K562 (cell line): ENCODE data around the gene GCGR. TPM values are rescaled to one million over a fixed set of nuclear protein-coding genes. Genes with fewer than 3 reads are reported as not detected.

Source experiments
- ATAC-seq: fragments of 200-7000 bp; cut with Tn5 transposase; 3 replicates; pipeline ENCODE4 v1.9.1; 2020; ENCODE audit warnings: moderate library complexity
- BruUV-seq: library from RNA; stranded (reverse); fragments of 400-500 nt; replicated peaks from 2 replicates; lab custom pipeline; 2021; lab: Mats Ljungman, UMichigan
- CTCF ChIA-PET: fragments of 300-600 bp; formaldehyde crosslinking; extraction: SDS; loops from one replicate; lab custom pipeline; 2021; ENCODE audit warnings: low intra/inter-chr PET ratio; lab: Yijun Ruan, JAX
- POLR2A ChIA-PET: fragments of 300-600, 350-650 bp; sonication (Branson Sonifier 250); formaldehyde crosslinking; extraction: SDS; loops from one replicate; lab custom pipeline; 2021; ENCODE audit warnings: antibody characterized with exemption, inconsistent platforms; lab: Yijun Ruan, JAX
- DNase-seq, 4 experiments: peaks; one replicate each; pipeline versions ENCODE4 v3.0.0 to v3.0.0-alpha.2; 2011 to 2018; ENCODE audit warnings: low spot score in 3 of 4, mixed read lengths in 3 of 4; ENCODE audit errors: extremely low read depth in 1 of 4
- FAIRE-seq: peaks from 2 replicates; lab custom pipeline; 2011; peaks lifted over from hg19 to GRCh38; lab: Jason Lieb, UNC
- H2AFZ ChIP-seq: 2 replicates; pipeline ENCODE4 v1.6.0; 2011; ENCODE audit warnings: low read depth, low read length, control low read depth, inconsistent platforms
- H3K27ac ChIP-seq: fragments of 200-600 bp; 3 replicates; pipeline ENCODE4 v1.8.0; 2011; ENCODE audit warnings: low read depth, mild to moderate bottlenecking, control low read depth, inconsistent platforms, low read length, moderate library complexity, mixed read lengths; ENCODE audit errors: extremely low read depth
- H3K27me3 ChIP-seq, 2 experiments: fragments of 300-600 bp in 1 of 2; 2 replicates in 1 of 2; 3 replicates in 1 of 2; pipeline versions ENCODE4 v1.6.0 to v1.8.0; 2011; ENCODE audit warnings: inconsistent platforms in 2 of 2, low read length in 2 of 2, mild to moderate bottlenecking in 1 of 2, mixed read lengths in 1 of 2, moderate library complexity in 1 of 2; ENCODE audit not compliant: control insufficient read depth in 2 of 2, insufficient read depth in 2 of 2
- H3K36me3 ChIP-seq: fragments of 300-600 bp; 3 replicates; pipeline ENCODE4 v1.8.0; 2011; ENCODE audit warnings: mild to moderate bottlenecking, low read length, inconsistent platforms; ENCODE audit not compliant: control insufficient read depth, insufficient read depth
- H3K4me1 ChIP-seq, 2 experiments: fragments of 200-600 bp in 1 of 2; replicated peaks in 1 of 2; 2 replicates in 1 of 2; 3 replicates in 1 of 2; pipeline versions ENCODE4 v1.5.1 to v1.8.0; 2011; ENCODE audit warnings: inconsistent platforms in 2 of 2, low read length in 2 of 2, mild to moderate bottlenecking in 1 of 2, mixed read lengths in 1 of 2, moderate library complexity in 1 of 2; ENCODE audit not compliant: control insufficient read depth in 2 of 2, insufficient read depth in 2 of 2
- H3K4me2 ChIP-seq: 2 replicates; pipeline ENCODE4 v1.6.1; 2011; ENCODE audit warnings: low read length, control low read depth, inconsistent platforms, mixed read lengths; ENCODE audit not compliant: insufficient read depth
- H3K4me3 ChIP-seq: fragments of 200-600 bp; sonication (generic), shearing (Covaris generic); 2 replicates; pipeline ENCODE4 v1.5.1; 2016; ENCODE audit warnings: control low read depth, inconsistent platforms
- H3K79me2 ChIP-seq: fragments of 200-600 bp; 3 replicates; pipeline ENCODE4 v1.8.0; 2011; ENCODE audit warnings: low read length, inconsistent platforms; ENCODE audit not compliant: control insufficient read depth, insufficient read depth
- H3K9ac ChIP-seq, 2 experiments: 2 replicates each; pipeline versions ENCODE4 v1.6.0 to v1.6.1; 2011; ENCODE audit warnings: low read depth in 2 of 2, low read length in 2 of 2, control low read depth in 1 of 2, inconsistent platforms in 1 of 2, mild to moderate bottlenecking in 1 of 2, mixed read lengths in 1 of 2; ENCODE audit not compliant: insufficient read depth in 1 of 2
- H3K9me1 ChIP-seq: one replicate; pipeline ENCODE4 v1.6.0; 2011; ENCODE audit warnings: inconsistent platforms, mild to moderate bottlenecking, low read length, moderate library complexity; ENCODE audit not compliant: control insufficient read depth, insufficient read depth
- H3K9me3 ChIP-seq: replicated peaks from 2 replicates; pipeline ENCODE4 v1.5.1; 2011; ENCODE audit warnings: low read depth, low read length, inconsistent platforms; ENCODE audit not compliant: control insufficient read depth, insufficient read depth
- H4K20me1 ChIP-seq: replicated peaks from 2 replicates; pipeline ENCODE4 v1.6.1; 2011; ENCODE audit warnings: low read length, inconsistent platforms, mixed read lengths; ENCODE audit not compliant: control insufficient read depth, insufficient read depth
- BCOR ChIP-seq: fragments of 450-650 bp; IDR thresholded peaks from 2 replicates; pipeline ENCODE4 v1.6.1; 2016
- CBX3 ChIP-seq, 2 experiments: IDR thresholded peaks; 1 replicate in 1 of 2; 2 replicates in 1 of 2; pipeline ENCODE4 v1.6.1; 2012; ENCODE audit warnings: inconsistent platforms in 2 of 2, low read length in 2 of 2, borderline replicate concordance in 1 of 2, control low read depth in 1 of 2
- CHCHD3 ChIP-seq: fragments of 250-450 bp; sonication (Bioruptor Pico); IDR thresholded peaks from 2 replicates; pipeline ENCODE4 v2.1.2; 2022; ENCODE audit warnings: mild to moderate bottlenecking
- EHMT2 ChIP-seq: fragments of 450-650 bp; IDR thresholded peaks from 2 replicates; pipeline ENCODE4 v1.6.1; 2018; ENCODE audit warnings: antibody characterized with exemption
- ETV5 ChIP-seq: sonication (generic); formaldehyde crosslinking; IDR thresholded peaks from 2 replicates; pipeline ENCODE4 v1.4.0; 2020; ENCODE audit warnings: low read depth, mild to moderate bottlenecking, missing genetic modification reagents
- HMG20B ChIP-seq: fragments of 250-450 bp; sonication (Bioruptor Pico); IDR thresholded peaks from 2 replicates; pipeline ENCODE4 v1.5.0; 2021; ENCODE audit warnings: mild to moderate bottlenecking
- HNRNPH1 ChIP-seq: fragments of 200-400 bp; formaldehyde crosslinking; optimal IDR thresholded peaks from 2 replicates; pipeline ENCODE3; 2017; ENCODE audit warnings: low read depth, mild to moderate bottlenecking, low read length, moderate library complexity
- POLR2H ChIP-seq: IDR thresholded peaks from 2 replicates; pipeline ENCODE4 v1.6.1; 2016; ENCODE audit warnings: missing genetic modification characterization, low read depth, mild to moderate bottlenecking, control low read depth, missing compliant biosample characterization, moderate library complexity
- RCOR1 ChIP-seq, 2 experiments: IDR thresholded peaks; 2 replicates each; pipeline ENCODE4 v1.6.1; 2012; ENCODE audit warnings: low read depth in 2 of 2, low read length in 2 of 2, borderline replicate concordance in 1 of 2, improper control_type of control experiment in 1 of 2
- ZNF695 ChIP-seq: fragments of 450-650 bp; formaldehyde crosslinking; IDR thresholded peaks from 2 replicates; pipeline ENCODE4 v1.4.0; 2020; ENCODE audit warnings: mild to moderate bottlenecking, moderate library complexity
- WGBS: fragments of 100-300 bp; shearing (Covaris generic); methylation state at CpG from one replicate; pipeline ENCODE4 v1.1.6; 2016; ENCODE audit warnings: low coverage, mixed read lengths; ENCODE audit not compliant: insufficient coverage; ENCODE audit errors: missing lambda C conversion rate; 5-methylcytosine and 5-hydroxymethylcytosine counted together
- in situ Hi-C: fragments of 300-500 bp; cut with MboI; formaldehyde crosslinking; loops from 4 replicates; pipeline ENCODE4 v1.15.0; 2018; ENCODE audit warnings: inconsistent platforms, mixed read lengths
- intact Hi-C: fragments of 100-400 bp; cut with micrococcal nuclease; formaldehyde crosslinking; loops from 2 replicates; pipeline ENCODE4 v1.14.2; 2022
- polyA plus RNA-seq, 8 experiments: library from polyadenylated mRNA; depleted of rRNA in 4 of 8; stranded (reverse) in 5 of 8; unstranded in 3 of 8; fragments of >200 nt; fragmentation: Nextera tagmentation in 2 of 8; fragmentation: Illumina TruSeq in 1 of 8; extraction: Ambion mirVana in 2 of 8; extraction: Trizol in 1 of 8; gene quantifications; 2 replicates each; pipeline versions ENCODE4 v1.2.1 to v1.2.3, GENCODE V29; 2011 to 2014; ENCODE audit warnings: inconsistent platforms in 1 of 8, missing spikeins in 1 of 8
- total RNA-seq, 7 experiments: library from RNA; depleted of rRNA in 6 of 7; stranded (reverse); fragments of >200 nt in 6 of 7; fragmentation: Illumina TruSeq in 2 of 7; extraction: Trizol in 2 of 7; gene quantifications; 2 replicates each; pipeline versions ENCODE4 v1.2.1 to v1.2.3, GENCODE V29; 2011 to 2021; ENCODE audit warnings: low replicate concordance in 1 of 7
- TF ChIP-seq, protein P1 (sequence below): fragments of 250-450 bp; sonication (Bioruptor Pico); IDR thresholded peaks from 2 replicates; pipeline ENCODE4 v1.8.0; 2022; ENCODE audit warnings: inconsistent platforms, mild to moderate bottlenecking, moderate library complexity, borderline replicate concordance
- TF ChIP-seq, protein P2 (sequence below): sonication (generic); formaldehyde crosslinking; IDR thresholded peaks from 2 replicates; pipeline ENCODE4 v1.8.0; 2022; ENCODE audit warnings: missing genetic modification reagents, mild to moderate bottlenecking, borderline replicate concordance
- TF ChIP-seq, protein P3 (sequence below): fragments of 450-650 bp; conservative IDR thresholded peaks from 2 replicates; pipeline ENCODE4 v1.6.1; 2016; ENCODE audit warnings: missing genetic modification characterization, low read depth, mild to moderate bottlenecking, missing compliant biosample characterization, moderate library complexity

The GCGR gene
- total and polyA plus RNA-seq, 9 of the 15 experiments (the other 6 are each of a cell fraction or from before 2014, with no cell fraction given), result not detected

DNA sequence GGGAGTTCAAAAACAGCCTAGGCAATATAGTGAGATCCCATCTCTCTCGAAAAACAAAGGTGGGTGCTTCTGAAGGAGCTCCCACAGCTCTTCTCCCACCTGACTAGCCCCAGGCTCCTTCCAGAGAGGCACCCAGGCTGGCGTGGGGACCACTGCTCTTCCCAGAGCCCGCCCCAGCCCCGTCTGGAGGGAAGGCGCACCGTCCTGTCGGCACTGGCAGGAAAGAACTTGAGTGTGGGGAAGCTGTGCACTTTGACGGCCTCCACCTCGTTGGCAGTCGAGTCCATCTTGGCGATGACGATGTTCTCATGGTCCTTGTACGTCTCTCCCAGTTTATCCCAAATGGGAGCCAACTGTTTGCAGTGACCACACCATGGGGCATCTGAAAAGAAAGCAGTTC lies 41.4 kb downstream of the GCGR start:
- Histone ChIP-seq H3K9me1 (no peaks in the 10 kb centered on the region), H3K4me3 (no peak overlapping the region), H3K4me2 (no peak overlapping the region), H3K4me1 (peaks cover 0 to 39% of the 10 kb centered on the region in 2 experiments; a peak in 2 of 5 replicates), H3K27ac (no peak overlapping the region), H4K20me1 (peaks cover 13% of the 10 kb centered on the region), H2AFZ (no peak overlapping the region), H3K36me3 (peaks cover 70% of the 10 kb centered on the region; the same call in 2 of the 3 replicates), H3K27me3 (no peaks in the 10 kb centered on the region), H3K79me2 (no peaks in the 10 kb centered on the region), H3K9me3 (no peaks in the 10 kb centered on the region), H3K9ac (no peak overlapping the region)
- no peak for DNase-seq
- no peak for FAIRE-seq
- in situ Hi-C loops (no loop called here), intact Hi-C loops (no loop called here)
- CTCF ChIA-PET, result no interaction called here
- ATAC-seq, result no peak
- 95% methylated on average over 13 of the region's 13 CpGs for WGBS
- POLR2A ChIA-PET, result interaction anchor here (0.7 to 8.0 kb wide), 4 partner anchors 8 to 160 kb away, joined by 3 to 85 read pairs (median 4); partner anchors contain the start of gene MCRIP1
- no TSS peak for BruUV-seq
- TF ChIP-seq, protein P1, sequence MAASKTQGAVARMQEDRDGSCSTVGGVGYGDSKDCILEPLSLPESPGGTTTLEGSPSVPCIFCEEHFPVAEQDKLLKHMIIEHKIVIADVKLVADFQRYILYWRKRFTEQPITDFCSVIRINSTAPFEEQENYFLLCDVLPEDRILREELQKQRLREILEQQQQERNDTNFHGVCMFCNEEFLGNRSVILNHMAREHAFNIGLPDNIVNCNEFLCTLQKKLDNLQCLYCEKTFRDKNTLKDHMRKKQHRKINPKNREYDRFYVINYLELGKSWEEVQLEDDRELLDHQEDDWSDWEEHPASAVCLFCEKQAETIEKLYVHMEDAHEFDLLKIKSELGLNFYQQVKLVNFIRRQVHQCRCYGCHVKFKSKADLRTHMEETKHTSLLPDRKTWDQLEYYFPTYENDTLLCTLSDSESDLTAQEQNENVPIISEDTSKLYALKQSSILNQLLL (CRISPR knock-in tag), result no peak
- TF ChIP-seq CBX3 (IDR thresholded peaks at IDR 0.05; ENCODE audit: borderline replicate concordance in 1 of 2, low read length in 2 of 2) (no peak), POLR2H (tag) (no peak), ETV5 (CRISPR knock-in tag) (no peak), ZNF695 (no peak), RCOR1 (IDR thresholded peaks at IDR 0.05; ENCODE audit: borderline replicate concordance in 1 of 2, low read depth in 2 of 2, low read length in 2 of 2) (no peak), CHCHD3 (CRISPR knock-in tag) (no peak), HMG20B (CRISPR knock-in tag) (no peak), EHMT2 (no peak), BCOR (no peak), HNRNPH1 (no peak)
- TF ChIP-seq, protein P2, sequence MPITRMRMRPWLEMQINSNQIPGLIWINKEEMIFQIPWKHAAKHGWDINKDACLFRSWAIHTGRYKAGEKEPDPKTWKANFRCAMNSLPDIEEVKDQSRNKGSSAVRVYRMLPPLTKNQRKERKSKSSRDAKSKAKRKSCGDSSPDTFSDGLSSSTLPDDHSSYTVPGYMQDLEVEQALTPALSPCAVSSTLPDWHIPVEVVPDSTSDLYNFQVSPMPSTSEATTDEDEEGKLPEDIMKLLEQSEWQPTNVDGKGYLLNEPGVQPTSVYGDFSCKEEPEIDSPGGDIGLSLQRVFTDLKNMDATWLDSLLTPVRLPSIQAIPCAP (CRISPR knock-in tag), result no peak
- TF ChIP-seq, protein P3, sequence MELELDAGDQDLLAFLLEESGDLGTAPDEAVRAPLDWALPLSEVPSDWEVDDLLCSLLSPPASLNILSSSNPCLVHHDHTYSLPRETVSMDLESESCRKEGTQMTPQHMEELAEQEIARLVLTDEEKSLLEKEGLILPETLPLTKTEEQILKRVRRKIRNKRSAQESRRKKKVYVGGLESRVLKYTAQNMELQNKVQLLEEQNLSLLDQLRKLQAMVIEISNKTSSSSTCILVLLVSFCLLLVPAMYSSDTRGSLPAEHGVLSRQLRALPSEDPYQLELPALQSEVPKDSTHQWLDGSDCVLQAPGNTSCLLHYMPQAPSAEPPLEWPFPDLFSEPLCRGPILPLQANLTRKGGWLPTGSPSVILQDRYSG, result no peak
